HEK293 (cell line): ENCODE data around the gene EIF4ENIF1.

Source experiments
- CTCF ChIA-PET: fragments of 350-600 bp; formaldehyde crosslinking; extraction: SDS; loops from one replicate; lab custom pipeline; 2021; ENCODE audit warnings: antibody characterized with exemption; lab: Yijun Ruan, JAX
- POLR2A ChIA-PET: fragments of 300-600 bp; formaldehyde crosslinking; extraction: SDS; loops from one replicate; lab custom pipeline; 2020; ENCODE audit warnings: antibody characterized with exemption, inconsistent platforms; lab: Yijun Ruan, JAX
- H3K27ac ChIP-seq: fragments of 200-500 bp; sonication (Bioruptor generic); 2 replicates; pipeline ENCODE4 v1.5.1; 2014; ENCODE audit warnings: low read depth, low read length, control low read depth, inconsistent platforms; ENCODE audit errors: extremely low read depth
- H3K36me3 ChIP-seq, 2 experiments: fragments of 200-500 bp in 1 of 2; sonication (Bioruptor generic) in 1 of 2; 1 replicate in 1 of 2; 2 replicates in 1 of 2; pipeline ENCODE4 v1.5.1; 2014 to 2017; ENCODE audit warnings: inconsistent platforms in 2 of 2, low read length in 2 of 2; ENCODE audit not compliant: control insufficient read depth in 2 of 2, insufficient read depth in 1 of 2
- H3K4me1 ChIP-seq: fragments of 200-500 bp; sonication (Bioruptor generic); 2 replicates; pipeline ENCODE4 v1.5.1; 2014; ENCODE audit warnings: mild to moderate bottlenecking, low read length, inconsistent platforms; ENCODE audit not compliant: control insufficient read depth, insufficient read depth
- H3K4me3 ChIP-seq: 2 replicates; pipeline ENCODE4 v1.5.1; 2011; ENCODE audit warnings: low read depth, mild to moderate bottlenecking, control low read depth, low read length, moderate library complexity
- H3K9me3 ChIP-seq: fragments of 200-500 bp; sonication (Bioruptor generic); 2 replicates; pipeline ENCODE4 v1.5.1; 2014; ENCODE audit warnings: low read depth, low read length, inconsistent platforms; ENCODE audit not compliant: control insufficient read depth, insufficient read depth
- HOXC10 ChIP-seq: sonication (generic); formaldehyde crosslinking; IDR thresholded peaks from 2 replicates; pipeline ENCODE4 v1.8.1; 2023; ENCODE audit warnings: mild to moderate bottlenecking, missing genetic modification reagents
- KLF7 ChIP-seq: fragments of 450-650 bp; formaldehyde crosslinking; IDR thresholded peaks from 2 replicates; pipeline ENCODE4 v1.5.1; 2016; ENCODE audit warnings: missing biosample characterization, missing genetic modification characterization, borderline replicate concordance
- KLF9 ChIP-seq: fragments of 450-650 bp; formaldehyde crosslinking; IDR thresholded peaks from 2 replicates; pipeline ENCODE4 v1.5.1; 2016; ENCODE audit warnings: missing biosample characterization, missing genetic modification characterization, low read depth
- PRDM2 ChIP-seq: fragments of 450-650 bp; formaldehyde crosslinking; IDR thresholded peaks from 2 replicates; pipeline ENCODE4 v1.5.1; 2016; ENCODE audit warnings: missing biosample characterization, missing genetic modification characterization, borderline replicate concordance
- REST ChIP-seq: fragments of 450-650 bp; formaldehyde crosslinking; IDR thresholded peaks from 2 replicates; pipeline ENCODE4 v1.5.1; 2016; ENCODE audit warnings: missing biosample characterization, missing genetic modification characterization
- ZNF157 ChIP-seq: fragments of 450-650 bp; formaldehyde crosslinking; IDR thresholded peaks from 2 replicates; pipeline ENCODE4 v1.5.1; 2016; ENCODE audit warnings: missing biosample characterization, missing genetic modification characterization
- ZNF311 ChIP-seq: fragments of 450-650 bp; formaldehyde crosslinking; IDR thresholded peaks from 2 replicates; pipeline ENCODE4 v1.5.1; 2017; ENCODE audit warnings: missing biosample characterization, missing genetic modification characterization, borderline replicate concordance
- ZNF391 ChIP-seq: fragments of 450-650 bp; formaldehyde crosslinking; IDR thresholded peaks from 2 replicates; pipeline ENCODE4 v1.5.1; 2016; ENCODE audit warnings: low read depth, missing biosample characterization, missing genetic modification characterization, borderline replicate concordance
- ZNF513 ChIP-seq: fragments of 450-650 bp; IDR thresholded peaks from 2 replicates; pipeline ENCODE4 v1.5.1; 2018; ENCODE audit warnings: missing biosample characterization, missing genetic modification characterization
- ZNF645 ChIP-seq: fragments of 450-650 bp; formaldehyde crosslinking; IDR thresholded peaks from 2 replicates; pipeline ENCODE4; 2016; ENCODE audit warnings: missing biosample characterization, missing genetic modification characterization
- ZNF658 ChIP-seq: fragments of 450-650 bp; formaldehyde crosslinking; IDR thresholded peaks from 2 replicates; pipeline ENCODE4; 2016; ENCODE audit warnings: missing biosample characterization, missing genetic modification characterization
- ZNF76 ChIP-seq: fragments of 450-650 bp; formaldehyde crosslinking; IDR thresholded peaks from 2 replicates; pipeline ENCODE4; 2016; ENCODE audit warnings: low read depth, missing biosample characterization, missing genetic modification characterization, borderline replicate concordance
- ZNF768 ChIP-seq: fragments of 450-650 bp; formaldehyde crosslinking; IDR thresholded peaks from 2 replicates; pipeline ENCODE4 v1.5.1; 2018; ENCODE audit warnings: missing biosample characterization, mild to moderate bottlenecking, missing genetic modification characterization
- ZNF830 ChIP-seq: fragments of 450-650 bp; IDR thresholded peaks from 2 replicates; pipeline ENCODE4 v1.5.0; 2018; ENCODE audit warnings: missing biosample characterization, missing genetic modification characterization, low read depth, mild to moderate bottlenecking, moderate library complexity

Gene EIF4ENIF1

GRCh38 chr22:31530823-31531195, 41.2 kb upstream of the EIF4ENIF1 start (continued):
- TF ChIP-seq ZNF513 (tag by site-specific recombination) (no peak), ZNF76 (no peak), ZNF768 (tag by site-specific recombination) (no peak), ZNF830 (tag by site-specific recombination) (no peak), ZNF391 (tag by site-specific recombination) (no peak), ZNF658 (tag by site-specific recombination) (no peak), REST (tag by site-specific recombination) (no peak), ZNF311 (tag by site-specific recombination) (no peak)

- no peak overlapping the region for H3K27ac ChIP-seq
- TF ChIP-seq HOXC10 (CRISPR knock-in tag): no peak
- TF ChIP-seq KLF7 (tag by site-specific recombination): no peak
- TF ChIP-seq KLF9 (tag by site-specific recombination): no peak
- TF ChIP-seq ZNF157 (tag by site-specific recombination): no peak
- no peak for TF ChIP-seq ZNF645
- TF ChIP-seq PRDM2 (tag by site-specific recombination): no peak
- CTCF ChIA-PET: interaction anchor here (1.8 kb wide), 1 partner anchor 30 kb away, joined by 6 read pairs; no protein-coding TSS in a partner anchor
- H3K9me3 ChIP-seq: no peaks in the 10 kb centered on the region
- H3K36me3 ChIP-seq: peaks cover 0 to 16% of the 10 kb centered on the region in 2 experiments; a peak in 2 of 3 replicates
- peaks cover 4% of the 10 kb centered on the region; the same call in 1 of the 2 replicates for H3K4me1 ChIP-seq
- POLR2A ChIA-PET: no interaction called here
- H3K4me3 ChIP-seq: no peak overlapping the region
Observed at GRCh38 chr22:31526270-31526669, 36.6 kb upstream of the EIF4ENIF1 start.
